CD4-positive, alpha-beta T cell treated with Interferon gamma for 1 hour (primary cell): Measurements from ENCODE around the gene PAX8.
A peak's percentile ranks its signal among the peaks of the same experiment; 100 is the strongest.

Experiments
- DNase-seq: peaks from one replicate; pipeline ENCODE4 v3.0.0-alpha.2; 2020

PAX8 gene

DNA sequence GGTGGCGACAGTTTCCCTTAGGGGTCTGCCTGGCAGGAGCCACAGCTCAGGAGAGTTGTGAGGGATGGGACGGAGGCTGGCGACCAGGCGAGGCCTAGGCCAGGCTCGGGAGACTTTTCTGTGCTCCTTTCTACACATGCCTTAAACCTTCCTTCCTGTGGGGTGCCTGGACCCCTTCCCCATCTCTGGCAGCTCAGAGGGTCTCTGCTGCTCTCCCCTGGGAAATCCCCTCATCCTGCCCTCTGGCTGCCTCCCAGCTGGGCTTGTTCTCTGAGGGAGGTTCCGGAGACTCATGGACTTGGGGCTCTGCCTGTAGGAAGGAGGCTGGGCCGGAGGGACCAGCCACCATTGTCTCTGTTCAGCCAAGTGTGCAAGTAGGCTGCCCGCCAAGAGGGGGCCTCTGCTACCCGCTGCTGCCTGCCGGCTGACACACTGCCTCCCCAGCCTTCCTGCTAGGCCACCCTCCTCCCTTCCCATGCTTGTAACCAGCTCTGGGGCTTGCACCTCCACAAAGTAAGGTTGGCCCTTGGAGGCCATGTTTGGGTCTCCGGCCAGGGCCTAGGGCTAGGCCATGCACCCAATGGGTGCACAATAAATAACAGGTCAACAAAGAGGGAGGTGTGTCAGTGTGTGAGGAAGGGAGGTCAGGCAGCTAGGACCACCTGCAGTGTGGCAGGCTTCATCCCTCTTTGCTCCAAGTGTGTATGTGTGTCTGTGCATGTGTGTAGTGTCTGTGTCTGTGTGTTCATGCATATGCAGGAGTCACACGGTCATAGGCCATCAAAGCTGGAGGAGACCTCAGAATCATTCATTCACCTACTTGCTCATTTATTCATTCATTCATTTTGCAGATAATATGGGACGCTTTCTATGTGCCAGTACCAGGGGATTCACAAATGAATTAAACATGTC is 76.2 kb downstream of the PAX8 start:
- DNase-seq: no peak

DNA sequence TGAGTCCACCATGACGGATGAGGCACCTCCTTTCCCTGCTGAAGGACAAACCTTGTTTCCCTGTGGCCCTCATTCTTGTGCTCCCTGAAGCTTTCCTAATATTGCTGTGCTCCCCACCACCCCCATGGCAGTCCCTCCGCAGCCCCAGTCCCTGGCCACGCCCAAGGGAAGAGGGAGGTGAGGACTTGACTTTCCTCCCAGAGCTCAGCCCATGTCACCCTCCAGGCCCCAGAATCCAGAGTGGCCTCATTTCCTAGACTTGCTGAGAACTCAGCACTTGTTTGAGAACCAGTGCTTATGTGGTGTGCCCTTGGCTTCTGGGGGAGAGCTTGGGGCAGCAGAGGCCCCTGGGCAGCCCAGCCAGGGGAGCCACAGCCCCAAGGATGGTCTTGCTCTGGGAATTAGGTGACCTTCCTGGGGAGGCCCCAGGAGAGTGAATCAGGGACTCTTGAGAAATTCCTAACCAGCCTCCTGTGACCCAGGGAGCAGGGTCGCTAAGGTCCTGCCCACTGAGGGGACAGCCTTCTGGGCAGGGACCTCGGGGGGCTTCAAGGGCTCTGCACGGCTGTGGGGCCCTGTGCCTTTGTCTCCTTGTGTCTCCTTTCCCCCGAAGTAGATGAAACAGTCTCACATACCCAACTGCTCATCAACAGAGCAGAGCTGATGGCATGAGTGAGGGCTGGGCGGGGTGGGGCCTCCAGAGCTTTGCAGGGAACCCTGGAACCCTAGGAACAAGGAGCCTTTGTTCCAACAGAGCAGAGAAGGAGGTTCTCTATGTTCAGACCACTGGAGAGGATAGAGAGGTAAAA is 77.0 kb downstream of the PAX8 start:
- DNase-seq: no peak

DNA sequence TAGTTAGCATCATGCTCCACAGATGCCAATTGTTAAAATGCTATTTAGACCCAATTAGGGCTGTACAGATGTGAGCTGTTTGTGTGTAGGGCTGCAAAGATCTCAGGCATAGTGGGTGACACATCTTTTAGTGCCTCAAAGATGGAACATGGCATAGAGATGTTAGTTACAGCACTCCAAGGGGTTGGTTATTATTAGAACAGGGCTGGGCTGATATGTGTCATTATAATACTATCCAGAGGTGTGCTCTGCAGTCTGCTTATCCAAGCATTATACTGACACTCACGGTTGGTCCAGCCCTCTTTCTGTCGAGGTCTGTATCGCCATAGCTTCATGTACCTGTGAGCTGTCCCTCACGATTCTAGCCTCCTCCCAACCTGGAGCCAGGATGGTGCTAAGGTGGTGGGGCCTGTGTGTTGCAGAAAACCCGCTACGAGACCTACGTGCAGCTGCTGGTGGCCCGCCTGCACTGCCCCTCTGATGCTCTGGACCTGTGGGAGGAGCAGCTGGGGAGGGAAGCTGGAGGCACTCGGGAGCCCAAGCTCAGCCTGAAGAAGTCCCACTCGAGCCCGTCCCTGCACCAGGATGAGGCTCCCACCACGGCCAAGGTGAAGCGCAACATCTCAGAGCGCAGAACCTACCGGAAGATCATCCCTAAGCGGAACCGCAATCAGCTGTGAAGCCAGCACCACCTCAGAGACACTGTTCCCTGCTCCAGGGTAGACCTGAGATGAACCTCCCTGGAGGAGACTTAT is 77.8 kb downstream of the PAX8 start:
- no peak for DNase-seq

DNA sequence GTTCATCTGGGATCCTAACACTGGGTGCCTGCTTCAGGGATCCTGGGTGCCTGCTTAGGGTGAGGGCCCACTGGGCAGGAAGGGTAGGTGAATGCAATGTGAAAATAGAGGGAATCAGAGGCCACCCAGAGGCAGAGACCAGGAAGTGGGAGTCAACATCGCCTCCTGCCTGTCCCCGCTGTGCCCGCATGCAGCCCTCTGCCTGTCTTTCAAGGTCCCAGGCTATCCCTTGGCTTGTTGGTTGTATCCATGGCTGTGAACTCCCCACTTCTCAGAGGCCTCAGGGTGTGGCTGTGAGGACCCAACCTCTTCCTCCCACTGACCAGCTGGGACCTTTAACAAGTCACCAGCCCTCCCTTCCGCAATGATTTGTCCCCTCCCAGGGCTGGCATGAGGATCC is 78.5 kb downstream of the PAX8 start:
- no peak for DNase-seq

DNA sequence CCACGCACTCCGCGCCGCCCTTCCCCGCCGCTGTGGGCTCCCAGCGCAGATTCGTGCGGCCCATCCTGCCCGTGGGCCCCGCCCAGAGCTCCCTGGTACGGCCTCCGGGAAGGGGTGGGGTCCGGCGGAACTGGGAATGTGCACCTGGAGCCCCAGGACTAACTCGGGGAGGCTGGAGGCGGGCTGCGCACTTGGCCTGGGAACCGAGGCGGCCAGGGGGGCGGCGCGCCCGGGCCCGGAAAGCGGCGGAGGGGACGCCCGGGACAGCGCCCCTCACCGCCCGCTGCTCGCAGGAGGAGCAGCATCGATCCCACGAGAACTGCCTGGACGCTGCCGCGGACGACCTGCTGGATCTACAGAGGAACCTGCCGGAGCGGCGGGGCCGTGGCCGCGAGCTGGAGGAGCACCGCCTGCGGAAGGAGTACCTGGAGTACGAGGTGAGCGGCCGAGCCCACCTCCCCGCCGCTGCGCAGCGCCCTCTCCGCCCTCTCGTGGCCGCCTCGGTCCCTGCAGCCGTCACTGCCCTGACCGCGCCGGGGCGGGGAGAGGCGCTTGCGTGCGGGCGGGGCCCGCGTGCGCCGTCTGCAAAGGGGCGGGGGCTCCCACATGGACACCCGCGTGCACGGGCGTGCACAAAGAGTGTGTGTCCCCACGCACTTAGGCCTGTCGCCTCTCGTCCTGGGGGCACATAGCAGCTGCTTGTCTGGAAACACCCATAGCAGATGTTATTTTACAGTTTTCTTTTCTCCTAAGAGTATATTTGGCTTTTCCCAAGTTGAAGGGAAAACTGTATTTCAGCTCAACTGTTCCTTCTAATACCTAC is 79.7 kb downstream of the PAX8 start:
- DNase-seq: peak; percentile 75

DNA sequence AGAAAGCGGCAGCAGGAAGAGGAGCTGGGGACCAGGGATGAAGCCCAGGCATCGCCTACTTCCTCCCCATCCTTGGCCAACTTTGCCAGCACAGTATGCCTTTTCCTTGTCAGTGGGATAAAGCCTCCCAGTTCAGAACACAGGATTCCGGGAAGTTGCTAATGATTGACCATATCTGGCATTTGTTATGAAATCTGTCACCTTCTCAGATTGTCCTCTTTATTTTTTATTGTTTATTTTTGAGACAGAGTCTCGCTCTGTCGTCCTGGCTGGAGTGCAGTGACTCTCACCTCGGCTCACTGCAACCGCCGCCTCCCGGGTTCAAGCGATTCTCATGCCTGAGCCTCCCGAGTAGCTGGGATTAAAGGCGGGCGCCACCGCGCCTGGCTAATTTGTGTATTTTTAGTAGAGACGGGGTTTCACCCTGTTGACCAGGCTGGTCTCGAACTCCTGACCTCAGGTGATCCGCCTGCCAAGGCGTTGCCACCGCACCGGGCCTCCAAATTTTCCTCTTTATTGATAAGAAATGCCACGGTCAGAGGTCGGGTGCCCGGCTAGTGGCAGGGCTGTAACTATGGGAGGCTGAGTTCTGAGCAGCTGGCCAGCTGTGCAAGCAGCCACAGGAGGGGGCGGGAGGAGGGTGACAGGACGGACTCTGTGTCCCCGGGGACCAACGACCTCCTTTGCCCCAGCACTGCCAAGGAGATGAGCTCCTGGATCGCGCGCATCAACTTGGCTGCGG is 80.5 kb downstream of the PAX8 start:
- no peak for DNase-seq

DNA sequence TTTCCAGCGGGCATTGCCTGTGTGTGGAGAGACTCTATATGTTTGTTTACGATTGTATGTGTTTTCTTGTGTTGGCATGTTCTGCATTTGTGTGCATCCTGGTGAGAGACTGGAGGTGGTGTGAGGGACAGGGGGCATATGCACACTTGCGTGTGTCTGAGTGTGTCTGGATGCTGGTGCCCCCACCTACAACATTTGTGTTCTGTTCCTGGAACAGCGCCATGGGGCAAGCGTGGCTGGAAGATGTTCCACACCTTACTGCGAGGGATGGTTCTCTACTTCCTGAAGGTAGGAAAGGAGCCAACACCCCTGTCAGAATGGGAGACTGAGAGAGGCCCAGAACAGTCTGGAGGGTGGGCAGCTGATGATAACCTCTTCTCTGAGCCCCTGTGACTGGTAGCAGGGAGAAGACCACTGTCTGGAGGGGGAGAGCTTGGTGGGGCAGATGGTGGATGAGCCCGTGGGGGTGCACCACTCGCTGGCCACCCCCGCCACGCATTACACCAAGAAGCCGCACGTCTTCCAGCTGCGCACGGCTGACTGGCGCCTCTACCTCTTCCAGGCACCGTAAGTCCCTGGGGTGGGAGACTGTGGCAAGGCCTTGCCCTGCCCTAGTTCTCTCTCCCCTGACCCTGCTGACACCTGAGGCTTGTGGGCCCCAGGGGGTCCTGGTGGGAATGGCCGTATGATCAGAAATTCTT is 81.2 kb downstream of the PAX8 start:
- no peak for DNase-seq

DNA sequence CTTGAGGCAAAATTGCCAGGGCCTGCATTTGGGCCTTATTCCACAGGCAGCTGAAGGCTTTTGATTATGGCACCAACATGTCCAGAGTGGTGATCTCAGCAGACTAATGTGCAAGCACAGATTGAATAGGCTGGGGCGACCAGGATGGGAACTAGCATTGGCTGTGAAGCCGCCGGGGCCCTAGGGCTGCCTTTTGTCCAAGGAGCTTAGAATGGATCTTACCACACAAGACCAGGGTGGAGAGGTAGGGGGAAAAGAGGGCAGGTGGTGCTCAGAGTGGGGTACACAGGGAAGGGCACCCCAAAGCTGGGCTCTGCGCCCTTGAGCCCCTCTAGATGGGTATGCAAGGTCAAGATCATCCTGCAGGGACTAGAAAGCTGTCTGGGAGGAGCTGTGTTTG is 81.9 kb downstream of the PAX8 start:
- DNase-seq: no peak

DNA sequence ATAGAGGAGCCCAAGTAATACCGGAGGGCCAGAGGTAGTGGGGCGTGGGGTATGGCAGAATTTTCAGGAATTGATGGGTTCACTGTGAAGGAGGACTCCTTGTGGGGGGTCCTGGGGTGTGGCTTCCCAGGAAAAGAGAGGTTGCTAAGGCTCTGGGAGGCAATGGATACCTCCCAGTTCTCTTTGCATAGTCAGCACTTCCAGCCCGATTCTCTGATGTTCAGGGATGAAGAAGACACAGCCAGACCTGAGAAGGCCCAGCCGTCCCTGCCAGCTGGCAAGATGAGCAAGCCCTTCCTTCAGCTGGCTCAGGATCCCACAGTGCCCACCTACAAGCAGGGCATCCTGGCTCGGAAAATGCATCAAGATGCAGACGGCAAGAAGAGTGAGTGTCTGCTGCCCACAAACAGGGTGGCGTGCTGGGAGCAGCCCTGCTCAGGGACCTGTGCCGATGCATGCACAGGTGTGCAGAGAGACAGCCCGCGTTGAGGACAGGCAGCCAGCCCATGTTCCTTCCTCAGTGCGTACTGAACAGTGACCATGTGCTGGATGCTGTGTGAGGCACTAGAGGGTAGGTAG is 82.7 kb downstream of the PAX8 start:
- no peak for DNase-seq

DNA sequence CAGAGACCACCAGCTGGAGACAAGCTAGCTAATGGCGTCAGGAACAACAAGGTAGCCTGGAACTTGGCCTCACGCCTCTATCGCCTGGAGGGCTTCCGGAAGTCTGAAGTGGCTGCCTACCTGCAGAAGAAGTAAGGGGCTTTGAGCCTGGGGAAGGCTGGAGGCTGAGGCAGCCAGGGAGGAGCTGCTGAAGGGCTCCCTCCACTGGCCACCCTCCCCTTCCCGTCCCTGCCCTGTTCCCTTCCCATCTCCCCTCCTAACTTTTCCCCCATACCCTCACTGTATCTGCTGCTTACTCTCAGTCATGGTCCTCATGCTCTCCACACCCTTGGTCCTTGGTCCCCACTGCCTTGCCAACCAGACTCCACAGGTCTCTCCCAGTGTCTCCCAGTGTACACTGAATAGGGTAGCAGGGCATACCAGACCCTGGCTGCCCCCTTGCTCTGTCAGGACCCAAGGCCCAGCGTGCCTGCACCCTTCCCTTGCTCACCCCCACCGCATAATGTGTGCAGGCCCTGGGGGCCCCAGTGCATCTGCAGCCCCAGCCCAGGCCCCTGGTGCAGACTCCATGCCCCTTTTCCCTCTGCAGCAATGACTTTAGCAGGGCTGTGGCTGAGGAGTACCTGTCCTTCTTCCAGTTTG is 86.1 kb downstream of the PAX8 start:
- DNase-seq: no peak

DNA sequence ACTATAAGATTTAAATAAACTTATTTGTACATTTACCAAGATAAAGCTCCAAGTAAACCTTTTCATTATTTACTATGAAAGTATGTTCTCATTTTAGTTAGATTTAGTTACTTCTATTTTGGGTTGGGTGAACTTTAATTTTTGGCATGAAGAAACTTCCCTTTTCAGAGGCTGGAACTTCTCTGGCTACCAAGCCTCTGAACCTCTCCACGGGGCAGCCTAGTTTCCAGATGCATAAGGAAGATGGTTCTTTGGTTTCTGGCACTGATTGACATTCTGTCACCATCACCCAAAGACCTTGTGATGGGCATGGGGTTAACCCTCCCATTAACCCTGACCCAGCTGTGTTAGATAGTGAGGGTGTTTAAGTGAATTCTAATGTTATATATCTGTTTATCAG is 87.8 kb downstream of the PAX8 start:
- no peak for DNase-seq

DNA sequence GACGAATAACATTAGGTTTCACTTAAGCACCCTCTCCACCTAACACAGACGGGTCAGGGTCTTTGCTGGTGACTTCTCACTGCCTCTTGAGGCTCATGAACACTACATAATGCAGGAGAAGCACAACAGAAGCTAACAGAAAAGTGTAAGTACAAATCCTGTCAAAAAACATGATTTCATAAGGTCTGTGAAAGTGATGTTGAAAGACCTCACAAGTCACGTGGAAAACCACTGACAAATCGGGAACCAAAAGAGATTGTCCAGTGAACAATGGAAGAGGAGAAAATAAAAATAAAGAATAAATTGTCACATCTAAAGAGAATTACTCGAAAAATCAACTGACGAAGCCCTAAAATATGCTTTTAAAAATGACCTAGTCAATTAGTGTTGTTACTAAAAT is 91.0 kb downstream of the PAX8 start:
- DNase-seq: no peak

DNA sequence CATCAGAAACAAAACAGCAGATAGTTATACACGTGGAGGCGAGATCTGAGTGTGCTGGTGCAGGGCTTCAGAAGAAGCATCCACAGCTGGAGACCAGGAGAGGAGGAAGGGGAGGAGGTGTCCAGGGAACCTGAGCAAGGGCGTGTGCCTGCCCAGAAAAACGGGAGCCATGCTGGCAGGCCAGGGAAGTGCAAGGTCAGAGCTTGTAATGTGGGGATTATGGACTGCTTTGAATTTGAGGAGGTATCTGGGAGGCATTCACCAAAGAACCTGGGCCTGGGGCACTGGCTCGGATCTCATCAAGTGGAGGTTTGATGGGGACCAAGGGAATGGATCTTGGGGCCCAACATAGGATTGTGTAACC is 92.3 kb downstream of the PAX8 start:
- DNase-seq: no peak

DNA sequence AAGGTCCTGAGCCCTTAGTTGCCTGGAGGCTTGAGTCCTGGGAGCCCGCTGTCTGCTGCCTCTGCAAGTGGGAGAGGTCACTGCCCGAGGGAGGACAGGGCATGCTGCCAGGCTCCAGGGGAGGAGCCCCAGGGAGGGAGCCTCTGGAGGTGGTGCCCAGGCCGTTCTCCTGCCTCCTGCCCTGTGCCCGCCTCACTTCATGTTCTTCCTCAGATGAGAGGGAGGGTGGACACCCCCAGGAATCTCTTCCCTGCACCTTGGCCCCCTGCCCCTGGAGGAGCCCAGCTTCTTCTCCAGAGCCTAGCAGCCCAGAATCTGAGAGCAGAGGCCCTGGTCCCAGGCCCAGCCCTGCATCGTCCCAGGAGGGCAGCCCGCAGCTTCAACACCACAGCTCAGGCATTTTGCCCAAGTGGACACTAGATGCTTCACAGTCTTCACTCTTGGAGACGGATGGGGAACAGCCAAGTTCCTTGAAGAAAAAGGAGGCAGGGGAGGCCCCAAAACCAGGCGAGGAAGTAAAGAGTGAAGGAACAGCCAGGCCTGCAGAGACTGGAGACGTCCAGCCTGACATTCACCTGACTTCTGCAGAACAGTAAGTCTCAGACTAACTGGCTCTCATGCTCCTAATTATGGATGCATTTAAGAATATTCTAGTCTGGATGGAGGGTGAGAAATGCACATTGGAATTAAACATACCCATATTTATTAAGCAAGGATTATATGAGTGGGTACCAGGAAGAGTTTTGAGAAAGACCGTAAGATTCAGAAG is 92.9 kb downstream of the PAX8 start:
- no peak for DNase-seq

DNA sequence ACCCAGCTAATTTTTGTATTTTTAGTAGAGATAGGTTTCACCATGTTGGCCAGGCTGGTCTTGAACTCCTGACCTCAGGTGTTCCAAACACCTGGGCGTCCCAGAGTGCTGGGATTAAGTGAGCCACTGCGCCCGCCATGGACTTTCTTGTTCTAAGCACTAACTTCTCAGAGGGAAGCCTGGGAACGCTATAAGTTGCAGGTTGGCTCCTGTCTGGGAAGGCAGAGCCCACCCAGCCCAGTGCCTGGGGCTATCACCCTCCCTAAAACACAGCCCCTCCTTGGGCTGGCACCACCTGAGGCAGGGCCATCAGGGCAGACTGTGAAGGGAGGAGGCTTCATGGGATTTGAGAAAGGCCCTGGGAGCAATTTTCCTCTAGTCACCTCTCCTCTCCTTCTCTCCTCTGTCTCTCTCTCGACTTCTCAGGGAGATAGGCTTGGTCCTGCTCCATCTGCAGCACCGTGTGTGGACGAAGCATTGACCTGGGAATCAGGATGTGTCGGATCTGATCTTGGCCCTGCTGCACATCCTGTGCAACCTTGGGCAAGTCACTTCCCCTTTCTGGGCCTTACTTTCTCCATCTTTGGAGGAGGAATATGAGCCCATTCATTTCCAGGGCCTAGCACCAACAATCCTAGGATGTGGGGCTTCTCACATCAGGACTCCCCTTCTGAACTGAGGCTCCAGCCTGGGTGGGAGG is 94.0 kb downstream of the PAX8 start:
- DNase-seq: no peak

DNA sequence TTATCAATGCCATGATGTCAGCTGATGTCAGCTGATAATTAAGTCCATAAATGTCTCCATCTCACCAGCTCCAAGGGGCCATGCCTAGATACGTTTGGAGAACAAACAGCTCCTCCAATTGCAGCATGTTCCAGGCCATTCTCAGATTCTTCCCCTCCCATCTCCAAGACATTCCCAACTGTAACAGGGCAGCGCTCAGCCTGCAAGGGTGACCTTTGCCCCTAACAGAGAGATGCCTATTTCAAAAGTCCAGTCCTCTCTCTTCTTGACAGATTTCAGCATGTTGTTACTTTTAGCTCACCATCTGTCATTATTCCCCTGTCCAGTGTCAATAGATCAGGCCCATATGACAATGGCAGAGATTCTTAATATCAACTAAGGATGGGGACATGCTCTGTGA is 95.0 kb downstream of the PAX8 start:
- no peak for DNase-seq

DNA sequence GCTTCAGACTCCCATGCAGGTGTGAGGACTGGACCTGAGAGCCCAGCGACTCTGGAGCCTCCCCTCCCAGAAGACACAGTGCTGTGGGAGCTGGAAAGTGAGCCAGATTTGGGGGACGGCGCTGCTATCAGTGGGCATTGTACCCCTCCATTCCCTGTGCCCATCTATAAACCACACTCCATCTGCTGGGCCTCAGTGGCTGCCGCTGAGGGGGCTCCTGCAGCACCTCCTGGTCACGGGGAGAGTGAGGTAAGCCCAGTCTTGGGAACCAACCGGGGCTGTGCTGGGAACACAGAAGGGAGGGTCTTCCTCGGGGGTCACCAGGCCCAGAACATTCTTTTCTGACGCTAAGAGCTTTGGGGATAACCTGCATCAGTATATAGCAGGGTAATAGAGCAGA is 95.5 kb downstream of the PAX8 start:
- no peak for DNase-seq

DNA sequence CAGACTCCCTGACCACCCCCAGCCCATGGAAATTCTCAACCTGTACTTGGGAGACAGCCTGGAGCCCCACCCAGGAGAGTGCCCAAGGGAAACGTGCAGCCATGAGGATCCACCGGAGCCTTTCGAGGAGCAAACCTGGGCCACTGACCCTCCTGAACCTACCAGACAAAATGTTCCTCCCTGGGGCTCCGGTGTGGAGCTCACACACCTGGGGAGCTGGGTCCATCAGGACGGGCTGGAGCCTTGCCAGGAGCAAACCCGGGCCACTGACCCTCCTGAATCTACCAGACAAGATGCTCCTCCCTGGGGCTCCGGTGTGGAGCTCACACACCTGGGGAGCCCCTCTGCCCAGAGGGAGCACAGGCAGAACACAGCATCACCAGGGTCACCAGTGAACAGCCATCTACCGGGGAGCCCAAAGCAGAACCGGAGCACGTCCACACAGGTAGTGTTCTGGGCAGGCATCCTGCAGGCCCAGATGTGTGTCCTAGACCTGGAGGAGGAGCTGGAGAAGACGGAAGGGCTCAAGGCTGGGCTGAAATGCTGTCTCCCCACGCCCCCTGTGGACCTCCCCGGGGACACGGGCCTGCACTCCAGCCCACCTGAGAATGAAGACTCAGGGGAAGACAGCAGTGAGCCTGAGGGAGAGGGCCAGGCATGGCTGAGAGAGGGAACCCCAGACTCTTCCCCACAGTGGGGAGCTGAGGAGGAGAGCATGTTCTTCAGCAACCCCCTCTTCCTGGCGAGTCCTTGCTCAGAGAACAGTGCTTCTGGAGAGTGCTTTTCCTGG is 96.1 kb downstream of the PAX8 start:
- DNase-seq: no peak
